Measurements from ENCODE around the gene NOD2.

DNA sequence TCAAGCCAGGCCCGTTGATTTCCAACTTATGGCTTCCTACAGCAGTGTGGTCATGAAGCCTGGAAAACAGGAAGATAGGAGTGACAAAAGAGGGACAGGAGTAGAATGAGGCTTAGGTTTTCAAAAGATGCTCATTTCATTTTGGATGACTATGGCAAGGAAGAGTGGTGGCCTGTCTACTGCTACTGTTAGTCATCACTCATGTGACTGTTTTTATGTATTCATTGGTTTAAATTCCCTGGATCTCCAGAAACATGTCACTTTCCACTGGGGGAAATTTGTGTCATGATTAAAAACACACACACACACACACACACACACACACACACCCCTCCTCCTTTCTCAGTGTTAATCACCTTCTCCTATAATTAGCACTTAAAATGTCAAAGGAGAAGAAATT, 47.3 kb downstream of the NOD2 start:
- TF ChIP-seq, protein P1, sequence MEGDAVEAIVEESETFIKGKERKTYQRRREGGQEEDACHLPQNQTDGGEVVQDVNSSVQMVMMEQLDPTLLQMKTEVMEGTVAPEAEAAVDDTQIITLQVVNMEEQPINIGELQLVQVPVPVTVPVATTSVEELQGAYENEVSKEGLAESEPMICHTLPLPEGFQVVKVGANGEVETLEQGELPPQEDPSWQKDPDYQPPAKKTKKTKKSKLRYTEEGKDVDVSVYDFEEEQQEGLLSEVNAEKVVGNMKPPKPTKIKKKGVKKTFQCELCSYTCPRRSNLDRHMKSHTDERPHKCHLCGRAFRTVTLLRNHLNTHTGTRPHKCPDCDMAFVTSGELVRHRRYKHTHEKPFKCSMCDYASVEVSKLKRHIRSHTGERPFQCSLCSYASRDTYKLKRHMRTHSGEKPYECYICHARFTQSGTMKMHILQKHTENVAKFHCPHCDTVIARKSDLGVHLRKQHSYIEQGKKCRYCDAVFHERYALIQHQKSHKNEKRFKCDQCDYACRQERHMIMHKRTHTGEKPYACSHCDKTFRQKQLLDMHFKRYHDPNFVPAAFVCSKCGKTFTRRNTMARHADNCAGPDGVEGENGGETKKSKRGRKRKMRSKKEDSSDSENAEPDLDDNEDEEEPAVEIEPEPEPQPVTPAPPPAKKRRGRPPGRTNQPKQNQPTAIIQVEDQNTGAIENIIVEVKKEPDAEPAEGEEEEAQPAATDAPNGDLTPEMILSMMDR (IDR thresholded peaks at IDR 0.05), result no peak
- no peak for TF ChIP-seq POLR2A (IDR thresholded peaks at IDR 0.05)

Data from heart left ventricle (tissue), 13 donors.